ENCODE measurements around the gene ASB6. TPM values are rescaled to one million over a fixed set of nuclear protein-coding genes. Genes with fewer than 3 reads are reported as not detected.
"Not testable (repeated sequence)": the region's sequence is repeated elsewhere in the genome, so short reads cannot be mapped to it uniquely, and the experiment has no call there.

Gene ASB6
- total RNA-seq, 2 experiments from 2014 or later = 25.3 to 26.7 TPM

GRCh38 chr9:129647635-129648034 is 5.7 kb upstream of the ASB6 start:
- POLR2A ChIA-PET = no interaction called here
- CTCF ChIA-PET = no interaction called here

- ChIA-PET CTCF (no interaction called here), POLR2A (no interaction called here)
Measured at GRCh38 chr9:129646654-129647053, 4.7 kb upstream of the ASB6 start.

GRCh38 chr9:129646252-129646651 is 4.3 kb upstream of the ASB6 start:
- CTCF ChIA-PET = no interaction called here

GRCh38 chr9:129644902-129645301 is 3.0 kb upstream of the ASB6 start:
- CTCF ChIA-PET = interaction anchor here (1.3 kb wide), 1 partner anchor 470 kb away, joined by 4 read pairs; no protein-coding TSS in a partner anchor
- POLR2A ChIA-PET = no interaction called here

More at GRCh38 chr9:129646252-129646651, 4.3 kb upstream of the ASB6 start:
- POLR2A ChIA-PET = no interaction called here

- CTCF ChIA-PET = interaction anchor here (0.6 to 1.3 kb wide), 2 partner anchors 142 to 470 kb away, joined by 4 read pairs; no protein-coding TSS in a partner anchor
- POLR2A ChIA-PET = no interaction called here
Measured at GRCh38 chr9:129644365-129644764, 2.4 kb upstream of the ASB6 start.

- ChIA-PET POLR2A (no interaction called here), CTCF (interaction anchor here (0.6 to 1.8 kb wide), 8 partner anchors 82 to 1305 kb away, joined by 3 to 12 read pairs (median 4); no protein-coding TSS in a partner anchor)
Measured at GRCh38 chr9:129643706-129644105, 1.8 kb upstream of the ASB6 start.

- POLR2A ChIA-PET = interaction anchor here (1.0 to 1.9 kb wide), 4 partner anchors 12 to 501 kb away, joined by 3 to 6 read pairs (median 3); partner anchors contain the start of gene NTMT1
- CTCF ChIA-PET = interaction anchor here (1.3 to 5.6 kb wide), 2 partner anchors 15 to 57 kb away, joined by 3 to 41 read pairs; partner anchors contain the start of gene NTMT1
Measured at GRCh38 chr9:129640871-129641749, 841 bp downstream of the ASB6 start.

GRCh38 chr9:129640086-129640870 is 1.7 kb downstream of the ASB6 start:
- POLR2A ChIA-PET = interaction anchor here (1.1 to 1.9 kb wide), 3 partner anchors 13 to 500 kb away, joined by 3 to 6 read pairs (median 3); partner anchors contain the start of gene NTMT1
- CTCF ChIA-PET = interaction anchor here (0.7 to 5.6 kb wide), 5 partner anchors 10 to 153 kb away, joined by 3 to 41 read pairs (median 3); partner anchors contain the start of gene NTMT1

GRCh38 chr9:129639756-129640085 is 2.2 kb downstream of the ASB6 start:
- POLR2A ChIA-PET = interaction anchor here (0.9 to 1.9 kb wide), 3 partner anchors 14 to 499 kb away, joined by 3 to 6 read pairs (median 3); partner anchors contain the start of gene NTMT1
- CTCF ChIA-PET = interaction anchor here (0.7 to 5.6 kb wide), 5 partner anchors 9 to 509 kb away, joined by 3 to 41 read pairs (median 3); partner anchors contain the start of gene NTMT1

GRCh38 chr9:129639034-129639630 is 2.8 kb downstream of the ASB6 start:
- ChIA-PET CTCF (interaction anchor here (0.8 to 5.6 kb wide), 5 partner anchors 13 to 509 kb away, joined by 3 to 41 read pairs (median 4); partner anchors contain the start of gene NTMT1), POLR2A (interaction anchor here (0.9 to 2.2 kb wide), 2 partner anchors 12 to 14 kb away, joined by 3 to 7 read pairs; no protein-coding TSS in a partner anchor)

- ChIA-PET POLR2A (interaction anchor here (2.2 kb wide), 1 partner anchor 10 kb away, joined by 7 read pairs; no protein-coding TSS in a partner anchor), CTCF (interaction anchor here (1.1 to 5.6 kb wide), 2 partner anchors 12 to 100 kb away, joined by 3 to 41 read pairs; partner anchors contain the start of gene NTMT1)
Measured at GRCh38 chr9:129637673-129638439, 4.1 kb downstream of the ASB6 start.

GRCh38 chr9:129637102-129637501 is 4.8 kb downstream of the ASB6 start:
- POLR2A ChIA-PET = interaction anchor here (2.2 kb wide), 1 partner anchor 10 kb away, joined by 7 read pairs; no protein-coding TSS in a partner anchor
- CTCF ChIA-PET = interaction anchor here (1.1 to 5.6 kb wide), 2 partner anchors 11 to 101 kb away, joined by 3 to 41 read pairs; partner anchors contain the start of gene NTMT1

GRCh38 chr9:129636343-129636742 is 5.6 kb downstream of the ASB6 start:
- CTCF ChIA-PET, POLR2A ChIA-PET: not testable (repeated sequence)

GRCh38 chr9:129635099-129636065 is 6.6 kb downstream of the ASB6 start:
- POLR2A ChIA-PET = no interaction called here
- CTCF ChIA-PET = no interaction called here

GRCh38 chr9:129633848-129634247 is 8.1 kb downstream of the ASB6 start:
- ChIA-PET POLR2A (no interaction called here), CTCF (no interaction called here)

GRCh38 chr9:129633207-129633606 is 8.7 kb downstream of the ASB6 start:
- CTCF ChIA-PET = no interaction called here
- POLR2A ChIA-PET = no interaction called here

- ChIA-PET CTCF (interaction anchor here (1.6 kb wide), 1 partner anchor 458 kb away, joined by 4 read pairs; no protein-coding TSS in a partner anchor), POLR2A (interaction anchor here (0.5 kb wide), 1 partner anchor 185 kb away, joined by 3 read pairs; no protein-coding TSS in a partner anchor)
Measured at GRCh38 chr9:129632460-129632859, 9.5 kb downstream of the ASB6 start.
